Measurements from ENCODE around the gene PHKG2. TPM values are rescaled to one million over a fixed set of nuclear protein-coding genes. Genes with fewer than 3 reads are reported as not detected.

The PHKG2 gene
- total RNA-seq, 1 donor: 20.8 TPM

DNA sequence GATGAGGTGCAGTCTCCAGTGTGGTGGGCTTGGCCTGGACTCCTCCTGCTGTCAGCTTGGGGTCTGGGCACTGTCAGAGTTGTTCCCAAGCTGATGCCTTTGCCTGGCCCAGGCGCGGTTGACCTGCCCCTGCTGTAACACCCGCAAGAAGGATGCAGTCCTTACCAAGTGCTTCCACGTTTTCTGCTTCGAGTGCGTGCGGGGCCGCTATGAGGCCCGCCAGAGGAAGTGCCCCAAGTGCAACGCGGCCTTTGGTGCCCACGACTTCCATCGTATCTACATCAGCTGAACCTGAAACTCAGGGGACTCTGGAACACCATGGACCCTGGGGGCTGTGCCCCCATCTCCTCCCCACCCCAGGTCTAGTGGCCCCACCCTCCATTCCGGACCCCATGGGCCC, 25.6 kb downstream of the PHKG2 start:
- DNase-seq (ENCODE audit: low read depth): no peak
- TF ChIP-seq, protein P1, sequence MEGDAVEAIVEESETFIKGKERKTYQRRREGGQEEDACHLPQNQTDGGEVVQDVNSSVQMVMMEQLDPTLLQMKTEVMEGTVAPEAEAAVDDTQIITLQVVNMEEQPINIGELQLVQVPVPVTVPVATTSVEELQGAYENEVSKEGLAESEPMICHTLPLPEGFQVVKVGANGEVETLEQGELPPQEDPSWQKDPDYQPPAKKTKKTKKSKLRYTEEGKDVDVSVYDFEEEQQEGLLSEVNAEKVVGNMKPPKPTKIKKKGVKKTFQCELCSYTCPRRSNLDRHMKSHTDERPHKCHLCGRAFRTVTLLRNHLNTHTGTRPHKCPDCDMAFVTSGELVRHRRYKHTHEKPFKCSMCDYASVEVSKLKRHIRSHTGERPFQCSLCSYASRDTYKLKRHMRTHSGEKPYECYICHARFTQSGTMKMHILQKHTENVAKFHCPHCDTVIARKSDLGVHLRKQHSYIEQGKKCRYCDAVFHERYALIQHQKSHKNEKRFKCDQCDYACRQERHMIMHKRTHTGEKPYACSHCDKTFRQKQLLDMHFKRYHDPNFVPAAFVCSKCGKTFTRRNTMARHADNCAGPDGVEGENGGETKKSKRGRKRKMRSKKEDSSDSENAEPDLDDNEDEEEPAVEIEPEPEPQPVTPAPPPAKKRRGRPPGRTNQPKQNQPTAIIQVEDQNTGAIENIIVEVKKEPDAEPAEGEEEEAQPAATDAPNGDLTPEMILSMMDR (IDR thresholded peaks at IDR 0.05; ENCODE audit: insufficient read depth, low read length): no peak
- no peak overlapping the region for H3K4me3 ChIP-seq (ENCODE audit: low read depth, low read length)

DNA sequence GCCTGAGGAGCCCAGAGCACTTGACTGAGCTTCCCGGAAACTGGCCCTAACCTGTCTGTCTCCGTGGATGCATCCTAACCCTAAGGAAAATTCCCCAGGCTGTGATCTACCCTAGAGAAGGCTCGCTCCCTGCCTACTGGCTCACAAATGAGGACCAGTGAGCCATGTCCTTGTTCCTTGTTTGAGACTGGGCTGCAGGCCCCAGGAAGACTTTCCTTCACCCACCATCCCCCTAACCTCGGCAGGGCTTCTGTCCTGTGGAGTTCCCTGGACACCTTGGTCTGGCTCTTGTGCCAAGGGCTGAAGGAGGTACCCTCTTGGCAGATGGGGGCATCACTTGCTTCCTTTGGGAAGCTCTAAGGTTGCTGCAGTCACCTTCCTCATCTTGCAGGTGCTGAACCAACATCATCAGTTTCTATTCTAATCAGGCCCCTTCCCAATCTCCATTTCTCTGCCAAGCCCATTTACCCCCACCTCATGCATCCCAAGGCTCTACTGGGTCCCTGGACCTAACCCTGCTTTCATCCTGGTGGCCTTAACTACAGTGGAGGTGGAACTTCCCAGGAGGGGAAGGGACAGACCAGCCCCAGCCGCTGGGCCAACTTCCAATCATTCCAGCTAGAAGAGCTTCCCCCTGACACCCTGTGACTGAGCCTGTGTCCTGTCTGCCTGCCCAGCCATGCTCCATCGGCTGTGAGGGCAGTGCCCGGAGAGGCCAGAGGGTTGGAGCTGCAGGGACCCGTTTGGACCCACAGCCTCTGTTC, 26.3 kb downstream of the PHKG2 start:
- peak overlapping the region; percentile 82 for H3K4me3 ChIP-seq (ENCODE audit: low read depth, low read length)
- TF ChIP-seq, protein P1 (IDR thresholded peaks at IDR 0.05; ENCODE audit: insufficient read depth, low read length): no peak
- no peak for DNase-seq (ENCODE audit: low read depth)

DNA sequence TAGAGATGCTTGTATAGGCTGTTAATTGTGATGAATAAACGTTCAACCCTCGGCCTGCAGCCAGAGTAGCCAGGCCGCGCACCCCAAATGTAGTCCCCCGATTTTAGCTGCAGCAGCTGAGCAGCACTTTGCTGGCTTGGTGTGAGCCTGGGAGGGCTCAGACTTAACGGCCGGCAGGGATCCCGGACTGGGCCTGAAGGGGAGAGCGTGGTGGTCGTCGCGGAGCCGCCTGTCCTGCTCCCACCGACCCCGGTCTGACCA, 26.8 kb downstream of the PHKG2 start:
- TF ChIP-seq, protein P1 (IDR thresholded peaks at IDR 0.05; ENCODE audit: insufficient read depth, low read length): no peak
- no peak for DNase-seq (ENCODE audit: low read depth)
- H3K4me3 ChIP-seq (ENCODE audit: low read depth, low read length): peak overlapping the region; percentile 82

DNA sequence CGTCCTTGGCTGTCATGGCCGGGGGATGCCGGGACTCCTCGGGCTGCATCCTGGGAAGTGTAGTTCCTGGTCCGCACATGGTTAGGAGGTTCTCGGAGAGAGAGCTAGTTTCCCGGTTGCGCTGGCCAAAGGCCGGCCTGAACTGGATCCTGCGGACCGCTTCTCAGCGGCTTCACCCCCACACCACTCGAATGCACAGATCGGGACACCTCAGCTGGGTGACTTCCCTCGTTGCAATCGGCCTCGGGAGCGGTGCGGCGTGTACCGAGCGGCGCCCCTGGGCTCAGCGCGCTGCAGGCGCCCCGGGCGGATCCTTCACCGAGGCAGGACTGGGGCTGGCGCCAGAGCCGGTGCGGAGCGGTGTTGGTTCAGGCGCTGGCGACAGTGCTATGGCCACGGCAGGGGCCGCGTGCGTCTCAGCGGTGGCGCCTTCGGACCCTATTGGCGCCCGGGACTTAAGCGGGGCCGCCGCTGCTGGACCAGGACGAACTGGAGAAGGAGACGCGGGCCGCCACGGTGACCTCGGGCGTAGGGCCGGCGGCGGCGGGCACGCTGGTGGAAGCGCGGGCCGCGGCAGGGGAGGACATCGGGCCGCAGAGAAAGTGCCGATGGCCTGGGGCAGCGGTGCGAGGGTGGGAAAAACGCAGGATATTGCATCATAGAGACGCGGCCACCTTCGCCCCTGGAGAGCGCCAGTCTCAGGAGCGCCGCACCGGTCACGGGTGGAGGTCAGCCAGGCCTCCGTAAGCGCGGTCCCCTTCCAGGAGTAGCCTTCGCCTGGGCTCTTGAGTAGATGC, 27.4 kb downstream of the PHKG2 start:
- DNase-seq (ENCODE audit: low read depth): peak; percentile 80
- TF ChIP-seq, protein P1 (IDR thresholded peaks at IDR 0.05; ENCODE audit: insufficient read depth, low read length): no peak
- H3K4me3 ChIP-seq (ENCODE audit: low read depth, low read length): peak overlapping the region; percentile 82

DNA sequence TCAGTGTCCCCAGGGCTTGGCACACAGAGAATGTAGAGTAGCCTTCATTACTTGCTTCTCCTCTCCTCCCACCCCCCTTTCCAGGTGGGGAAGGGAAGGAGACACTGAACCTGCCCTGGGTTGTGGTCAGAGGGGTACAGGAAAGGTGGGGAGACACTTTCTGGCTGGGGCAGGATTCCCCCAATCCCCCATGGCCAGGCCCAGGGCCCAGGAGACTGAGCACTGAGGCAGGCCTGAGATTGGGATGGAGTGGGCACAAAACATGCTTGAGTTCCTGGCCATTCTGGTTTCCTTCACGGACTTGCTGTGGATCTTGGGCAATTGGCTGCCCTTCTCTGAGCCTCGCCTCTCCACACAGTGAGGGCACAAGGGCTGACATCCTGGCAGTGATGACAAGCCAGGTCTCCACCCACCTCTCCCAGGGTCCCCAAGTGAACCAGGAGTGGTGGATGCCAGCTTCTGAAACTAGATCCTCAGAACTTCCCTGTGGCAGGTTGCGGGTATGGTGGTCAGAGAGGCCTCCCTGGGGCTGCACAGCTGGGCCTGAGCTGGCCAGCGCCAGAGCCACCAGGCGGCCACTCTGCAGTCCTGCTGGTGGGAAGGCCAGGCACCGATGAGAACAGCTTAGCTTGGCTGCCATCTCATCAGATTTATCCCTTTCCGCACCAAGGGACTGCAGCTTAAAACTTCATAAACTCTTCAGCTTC, 29.5 kb downstream of the PHKG2 start:
- TF ChIP-seq, protein P1 (IDR thresholded peaks at IDR 0.05; ENCODE audit: insufficient read depth, low read length): no peak
- no peak overlapping the region for H3K4me3 ChIP-seq (ENCODE audit: low read depth, low read length)
- no peak for DNase-seq (ENCODE audit: low read depth)

DNA sequence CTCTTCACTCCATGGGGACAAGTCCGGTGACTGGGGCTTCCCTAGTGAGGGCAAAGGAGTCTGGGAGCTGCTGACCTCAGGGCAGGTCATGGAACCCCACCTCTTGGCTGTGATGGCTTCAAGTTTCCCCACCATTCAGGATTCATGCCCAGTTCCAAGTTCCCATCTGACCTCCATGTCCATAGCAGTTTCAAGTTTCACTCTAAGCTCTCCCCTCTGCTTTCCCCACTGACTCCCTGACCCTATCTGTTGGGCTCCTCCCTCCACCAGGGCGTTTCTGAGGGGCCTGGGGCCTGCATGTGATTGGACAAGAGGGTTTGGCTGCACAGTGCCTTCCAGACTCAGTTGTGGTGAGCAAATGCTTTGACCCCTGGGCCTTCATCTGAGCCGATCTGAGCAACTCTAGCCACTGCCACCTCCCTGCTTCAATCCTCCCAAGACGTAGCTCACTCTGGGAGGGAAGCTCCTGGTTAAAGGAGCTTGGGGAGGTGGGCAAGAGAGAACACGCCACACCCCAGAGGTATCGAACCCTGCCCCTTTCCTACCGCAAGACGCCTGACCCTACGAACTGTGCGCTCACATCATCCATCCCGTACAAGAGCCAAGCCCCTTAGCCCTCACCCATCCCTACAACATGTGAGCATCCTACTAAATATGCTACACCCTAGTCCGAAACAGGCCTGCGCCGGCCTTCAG, 30.5 kb downstream of the PHKG2 start:
- H3K4me3 ChIP-seq (ENCODE audit: low read depth, low read length): no peak overlapping the region
- DNase-seq (ENCODE audit: low read depth): peak; percentile 21
- TF ChIP-seq, protein P1 (IDR thresholded peaks at IDR 0.05; ENCODE audit: insufficient read depth, low read length): no peak

Data from fibroblast of the aortic adventitia (primary cell).